GM21619 (cell line): ENCODE results near the gene ABCA3.

Experiments used
- ATAC-seq: cut with Tn5 transposase; IDR thresholded peaks from one replicate; pipeline ENCODE4 v1.9.1; 2021; ENCODE audit not compliant: unreplicated experiment

Gene ABCA3

DNA sequence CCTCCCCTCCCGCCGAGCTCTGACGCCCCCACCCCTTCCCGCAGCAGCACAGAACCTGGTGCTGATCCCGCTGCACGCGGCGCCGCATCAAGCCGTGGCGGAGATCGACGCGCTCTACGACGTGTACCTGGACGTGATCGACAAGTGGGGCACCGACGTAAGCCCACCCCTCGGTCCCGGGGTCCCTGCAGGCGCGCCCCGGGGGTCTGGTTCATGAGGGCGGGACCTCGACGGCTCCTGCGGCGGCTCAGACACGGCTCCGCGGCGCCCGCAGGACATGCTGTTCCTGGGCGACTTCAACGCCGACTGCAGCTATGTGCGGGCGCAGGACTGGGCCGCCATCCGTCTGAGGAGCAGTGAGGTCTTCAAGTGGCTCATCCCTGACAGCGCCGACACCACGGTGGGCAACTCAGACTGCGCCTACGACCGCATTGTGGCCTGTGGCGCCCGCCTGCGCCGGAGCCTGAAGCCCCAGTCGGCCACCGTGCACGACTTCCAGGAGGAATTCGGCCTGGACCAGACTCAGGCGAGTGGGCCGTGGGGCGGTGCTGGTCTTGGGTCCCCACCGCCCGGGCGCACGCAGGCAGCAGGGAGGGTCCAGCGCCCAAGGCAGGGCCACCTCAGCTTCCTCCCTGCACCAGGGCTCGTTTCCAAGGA, 102.9 kb downstream of the ABCA3 start:
- ATAC-seq, result no peak

DNA sequence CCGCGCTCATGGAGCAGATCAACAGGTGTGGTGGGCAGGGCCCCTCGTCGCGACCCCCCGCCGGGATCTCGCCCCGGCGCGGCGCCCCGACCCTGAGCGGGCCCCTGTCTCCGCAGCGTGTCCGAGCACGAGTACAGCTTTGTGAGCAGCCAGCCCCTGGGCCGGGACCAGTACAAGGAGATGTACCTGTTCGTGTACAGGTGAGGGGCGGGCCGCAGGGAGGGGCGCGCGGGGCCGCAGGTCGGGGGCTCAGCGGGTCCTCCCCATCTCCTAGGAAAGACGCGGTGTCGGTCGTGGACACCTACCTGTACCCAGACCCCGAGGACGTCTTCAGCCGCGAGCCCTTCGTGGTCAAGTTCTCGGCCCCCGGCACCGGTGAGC, 103.4 kb downstream of the ABCA3 start:
- ATAC-seq, result no peak

DNA sequence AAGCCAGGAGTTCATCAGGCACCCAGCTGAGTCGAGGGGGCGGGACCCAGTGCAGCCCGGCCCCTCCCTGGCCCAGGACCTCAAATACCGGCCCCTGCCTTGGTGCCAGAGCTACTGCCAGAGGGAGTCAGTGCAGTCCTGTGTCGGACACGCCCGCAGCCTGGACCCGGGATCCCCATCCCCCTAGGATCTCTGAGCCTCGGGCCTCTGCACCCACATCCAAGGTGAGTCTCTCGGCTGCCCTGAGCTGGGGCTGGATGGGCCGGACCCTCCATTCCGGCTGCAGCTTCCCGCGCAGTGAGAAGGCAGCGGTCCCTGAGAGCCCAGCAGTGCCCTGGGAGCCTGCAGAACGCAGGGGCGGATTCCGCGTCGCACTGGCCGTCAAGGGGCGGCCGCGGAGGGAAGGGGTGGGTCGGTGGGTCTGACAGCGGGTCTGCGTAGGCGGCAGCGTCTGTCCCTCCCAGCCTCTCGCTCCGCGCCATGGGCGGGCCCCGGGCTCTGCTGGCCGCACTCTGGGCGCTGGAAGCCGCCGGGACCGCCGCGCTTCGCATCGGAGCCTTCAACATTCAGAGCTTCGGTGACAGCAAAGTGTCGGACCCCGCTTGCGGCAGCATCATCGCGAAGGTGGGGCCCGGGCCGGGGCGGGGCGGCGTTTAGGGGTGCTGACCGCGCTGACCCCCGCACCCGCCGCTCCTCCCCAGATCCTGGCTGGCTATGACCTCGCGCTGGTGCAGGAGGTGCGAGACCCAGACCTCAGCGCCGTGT, 104.0 kb downstream of the ABCA3 start, which contains the start of gene DNASE1L2:
Gene DNASE1L2, plus strand, starts transcription at position 108 of the 765 bp plus-strand sequence. Its CDS starts 373 bp downstream, at position 481.
- no peak for ATAC-seq

DNA sequence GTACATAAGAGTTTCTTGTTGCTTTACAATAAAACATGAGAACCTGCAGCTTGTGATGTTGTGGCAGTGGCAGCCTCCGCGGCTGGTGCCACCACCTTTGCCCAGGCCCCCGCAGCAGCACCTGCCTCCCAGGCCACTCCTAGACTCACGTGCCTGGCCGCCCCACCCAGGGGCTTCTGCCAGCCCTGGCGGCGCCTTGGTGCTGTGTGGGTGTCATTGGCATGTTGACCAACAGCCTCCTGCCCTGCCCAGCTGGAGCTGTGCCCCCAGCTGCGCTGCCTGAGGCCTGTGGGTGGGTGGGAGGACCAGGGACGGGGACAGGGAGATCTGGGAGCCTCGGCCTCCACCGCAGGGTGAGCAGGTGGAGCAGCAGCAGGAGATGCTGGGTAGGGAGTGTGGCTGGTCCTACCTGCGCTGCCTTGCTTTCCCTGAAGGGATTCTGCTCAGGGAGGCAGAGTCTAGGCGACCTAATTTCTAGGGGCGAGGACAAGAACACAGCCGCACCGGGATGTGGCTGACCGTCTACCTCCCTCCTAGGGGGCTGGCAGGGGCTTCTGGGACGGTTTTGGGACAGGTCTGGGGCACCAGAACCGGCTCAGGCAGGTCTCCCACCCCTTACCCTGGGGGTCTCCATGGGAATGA, 104.7 kb downstream of the ABCA3 start:
- no peak for ATAC-seq

DNA sequence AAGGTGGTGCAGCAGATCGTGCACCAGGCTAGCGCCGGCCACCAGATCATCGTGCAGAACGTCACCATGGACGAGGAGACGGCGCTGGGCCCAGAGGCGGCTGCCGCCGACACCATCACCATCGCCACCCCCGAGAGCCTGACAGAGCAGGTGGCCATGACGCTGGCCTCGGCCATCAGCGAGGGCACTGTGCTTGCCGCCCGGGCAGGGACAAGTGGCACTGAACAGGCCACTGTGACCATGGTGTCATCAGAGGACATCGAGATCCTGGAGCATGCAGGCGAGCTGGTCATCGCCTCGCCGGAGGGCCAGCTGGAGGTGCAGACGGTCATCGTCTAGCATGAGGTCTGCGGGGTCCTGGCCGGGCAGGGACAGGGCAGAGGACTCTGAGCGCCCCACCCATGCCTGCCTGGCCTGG, 105.3 kb downstream of the ABCA3 start:
- ATAC-seq, result no peak

DNA sequence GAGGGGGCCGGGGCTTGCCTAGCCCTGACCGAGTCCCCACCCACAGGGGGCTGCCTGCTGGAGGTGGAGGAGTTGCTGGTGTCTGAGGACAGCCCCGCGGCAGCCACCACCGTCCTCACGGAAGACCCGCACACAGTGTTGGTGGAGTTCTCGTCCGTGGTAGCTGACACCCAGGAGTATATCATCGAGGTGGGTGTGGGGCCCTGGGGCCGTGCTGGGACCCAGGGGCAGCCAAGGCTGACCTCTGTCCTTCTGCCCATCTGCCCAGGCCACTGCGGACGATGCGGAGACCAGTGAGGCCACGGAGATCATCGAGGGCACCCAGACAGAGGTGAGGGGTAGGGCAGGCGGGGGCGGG, 105.7 kb downstream of the ABCA3 start:
- ATAC-seq, result no peak

DNA sequence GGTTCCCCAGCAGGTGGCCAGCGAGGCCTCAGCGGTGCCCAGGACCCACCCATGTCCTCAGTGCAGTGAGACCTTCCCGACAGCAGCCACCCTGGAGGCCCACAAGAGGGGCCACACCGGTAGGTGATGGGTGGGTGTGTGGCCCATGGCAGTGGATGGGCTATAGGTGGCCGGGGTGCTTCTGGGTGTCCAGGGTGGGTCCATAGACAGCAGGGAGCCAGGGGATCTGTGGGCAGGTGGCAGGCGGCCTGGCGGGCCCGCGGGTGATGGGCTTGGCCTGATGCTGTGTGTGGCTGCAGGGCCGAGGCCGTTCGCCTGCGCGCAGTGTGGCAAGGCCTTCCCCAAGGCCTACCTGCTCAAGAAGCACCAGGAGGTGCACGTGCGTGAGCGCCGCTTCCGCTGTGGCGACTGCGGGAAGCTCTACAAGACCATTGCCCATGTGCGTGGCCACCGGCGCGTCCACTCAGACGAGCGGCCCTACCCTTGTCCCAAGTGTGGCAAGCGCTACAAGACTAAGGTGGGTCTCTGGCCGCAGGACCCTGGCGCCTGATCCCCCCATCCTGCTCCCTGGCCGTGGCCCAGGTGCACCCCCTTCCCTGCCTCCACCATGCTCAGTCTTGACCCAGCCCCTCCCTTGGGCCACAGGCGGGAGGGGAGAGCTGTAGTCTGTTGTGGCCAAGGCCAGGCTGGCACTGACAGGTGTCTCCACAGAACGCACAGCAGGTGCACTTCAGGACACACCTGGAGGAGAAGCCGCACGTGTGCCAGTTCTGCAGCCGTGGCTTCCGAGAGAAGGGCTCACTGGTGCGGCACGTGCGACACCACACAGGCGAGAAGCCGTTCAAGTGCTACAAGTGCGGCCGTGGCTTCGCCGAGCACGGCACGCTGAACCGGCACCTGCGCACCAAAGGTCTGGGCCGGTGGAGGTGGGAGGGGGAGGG, 106.4 kb downstream of the ABCA3 start:
- no peak for ATAC-seq

DNA sequence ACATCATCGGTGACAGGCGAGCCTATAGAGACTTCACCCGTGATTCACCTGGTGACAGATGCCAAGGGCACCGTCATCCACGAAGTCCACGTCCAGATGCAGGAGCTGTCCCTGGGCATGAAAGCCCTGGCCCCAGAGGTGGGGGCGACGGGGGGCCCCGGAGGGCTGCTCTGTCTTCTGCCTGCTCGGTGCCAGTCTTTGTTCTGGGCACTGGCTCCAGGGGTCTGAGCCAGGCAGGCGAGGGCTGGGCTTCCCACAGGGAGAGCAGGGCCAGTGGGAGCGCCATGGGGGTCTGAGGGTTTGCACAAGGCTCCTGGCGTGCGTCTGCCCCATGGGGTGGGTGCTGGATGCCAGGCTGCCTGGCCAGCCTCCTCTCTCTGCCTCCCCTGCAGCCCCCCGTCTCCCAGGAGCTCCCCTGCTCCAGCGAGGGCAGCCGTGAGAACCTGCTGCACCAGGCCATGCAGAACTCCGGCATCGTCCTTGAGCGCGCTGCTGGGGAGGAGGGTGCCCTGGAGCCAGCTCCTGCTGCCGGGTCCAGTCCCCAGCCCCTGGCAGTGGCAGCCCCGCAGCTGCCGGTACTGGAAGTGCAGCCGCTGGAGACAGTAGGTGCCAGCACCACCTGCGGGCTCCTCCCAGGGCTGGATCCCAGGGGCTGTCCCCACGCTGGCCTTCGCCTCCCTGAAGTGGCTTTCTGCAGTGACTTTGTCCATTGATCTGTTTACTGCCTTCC, 107.3 kb downstream of the ABCA3 start:
- ATAC-seq, result no peak

DNA sequence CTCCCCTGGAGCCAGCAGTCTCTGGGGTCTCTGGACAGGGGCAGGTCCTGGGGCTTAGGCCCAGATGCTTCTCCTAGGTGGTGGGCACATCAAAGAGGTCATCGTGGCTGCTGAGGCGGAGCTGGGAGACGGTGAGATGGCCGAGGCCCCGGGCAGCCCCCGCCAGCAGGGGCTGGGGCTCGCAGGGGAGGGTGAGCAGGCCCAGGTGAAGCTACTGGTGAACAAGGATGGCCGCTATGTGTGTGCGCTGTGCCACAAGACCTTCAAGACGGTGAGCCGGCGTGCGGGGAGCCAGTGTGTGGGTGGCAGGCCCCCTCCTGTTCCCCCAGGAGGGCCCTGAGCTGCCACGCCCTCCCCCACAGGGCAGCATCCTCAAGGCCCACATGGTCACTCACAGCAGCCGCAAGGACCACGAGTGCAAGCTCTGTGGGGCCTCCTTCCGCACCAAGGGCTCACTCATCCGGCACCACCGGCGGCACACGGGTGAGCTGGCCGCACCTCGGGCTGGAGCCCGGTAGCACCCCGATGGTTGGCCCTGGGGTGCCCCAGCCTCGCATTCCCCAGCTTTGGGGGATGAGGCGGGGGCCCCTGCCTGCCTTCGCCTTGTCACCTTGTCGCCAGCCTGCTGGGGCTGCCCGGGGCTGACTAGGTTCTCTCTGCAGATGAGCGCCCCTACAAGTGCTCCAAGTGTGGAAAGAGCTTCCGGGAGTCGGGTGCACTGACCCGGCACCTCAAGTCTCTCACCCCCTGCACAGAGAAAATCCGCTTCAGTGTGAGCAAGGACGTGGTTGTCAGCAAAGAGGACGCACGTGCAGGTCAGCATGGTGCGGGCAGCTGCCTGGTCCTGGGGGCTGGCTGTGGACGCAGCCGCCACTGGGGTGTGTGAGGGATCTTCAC, 108.2 kb downstream of the ABCA3 start:
- ATAC-seq, result no peak

DNA sequence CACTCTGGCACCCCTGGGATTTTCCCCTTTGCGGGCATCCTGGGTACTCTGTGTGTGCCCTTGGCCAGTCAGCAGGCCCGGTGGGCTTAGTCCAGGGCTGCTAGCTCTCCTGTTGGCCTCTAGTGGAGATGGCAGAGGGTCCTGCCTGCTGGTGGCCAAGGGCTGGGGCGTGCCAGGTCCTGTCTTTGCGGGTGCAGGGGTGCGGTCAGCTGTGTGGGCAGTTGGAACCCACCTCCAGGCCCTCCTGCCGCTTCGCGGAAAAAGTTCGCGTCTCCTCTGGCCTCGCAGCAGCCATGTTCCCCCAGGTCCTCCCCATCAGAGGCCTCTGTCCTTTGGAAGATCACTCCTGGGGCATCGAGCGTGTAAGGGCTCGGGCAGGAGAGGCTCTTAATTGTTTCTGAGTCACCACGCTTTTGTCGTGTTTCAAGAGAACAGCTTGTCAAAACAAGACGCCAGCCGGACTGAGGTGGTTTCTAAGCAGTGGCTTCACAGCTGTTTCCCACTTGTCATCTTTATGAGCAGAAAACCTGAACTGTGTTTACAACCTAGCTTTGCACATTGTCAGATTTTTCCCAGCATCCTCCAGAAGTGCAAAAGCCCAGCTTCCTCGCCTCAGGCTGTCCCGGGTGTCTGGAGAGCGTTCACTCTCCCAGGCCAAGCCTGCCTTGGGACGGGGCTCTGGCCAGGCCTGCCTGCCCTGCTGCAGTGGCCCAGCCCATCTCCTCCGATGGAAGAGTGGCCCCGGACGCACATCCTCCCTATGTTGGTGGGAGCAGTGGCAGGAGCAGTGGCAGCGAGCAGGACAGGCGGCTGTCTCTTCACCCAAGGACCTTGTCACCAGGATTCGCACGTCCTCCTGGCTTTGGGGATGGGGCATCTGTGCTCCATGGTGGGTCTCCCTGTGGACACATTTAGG, 109.3 kb downstream of the ABCA3 start:
- no peak for ATAC-seq

DNA sequence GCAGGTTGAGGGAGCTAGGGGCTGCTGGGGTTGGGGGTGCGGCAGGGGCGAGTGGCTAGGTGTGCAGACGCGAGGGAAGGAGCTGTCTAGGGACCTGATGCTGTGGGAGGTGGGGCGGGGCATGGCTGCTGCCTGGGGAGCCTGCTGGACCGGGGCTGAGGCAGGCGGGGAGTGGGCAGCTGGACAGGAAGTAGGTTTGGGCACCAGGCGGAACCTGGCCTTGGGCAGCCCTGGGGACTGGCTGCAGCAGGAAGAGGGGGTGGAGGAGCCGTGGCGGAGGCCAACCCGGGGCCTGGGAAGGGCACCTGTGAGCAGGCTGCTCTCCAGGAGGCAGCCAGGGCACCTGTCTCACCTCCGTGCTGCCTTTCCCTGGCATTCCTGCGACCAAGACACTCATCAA, 110.2 kb downstream of the ABCA3 start:
- no peak for ATAC-seq

DNA sequence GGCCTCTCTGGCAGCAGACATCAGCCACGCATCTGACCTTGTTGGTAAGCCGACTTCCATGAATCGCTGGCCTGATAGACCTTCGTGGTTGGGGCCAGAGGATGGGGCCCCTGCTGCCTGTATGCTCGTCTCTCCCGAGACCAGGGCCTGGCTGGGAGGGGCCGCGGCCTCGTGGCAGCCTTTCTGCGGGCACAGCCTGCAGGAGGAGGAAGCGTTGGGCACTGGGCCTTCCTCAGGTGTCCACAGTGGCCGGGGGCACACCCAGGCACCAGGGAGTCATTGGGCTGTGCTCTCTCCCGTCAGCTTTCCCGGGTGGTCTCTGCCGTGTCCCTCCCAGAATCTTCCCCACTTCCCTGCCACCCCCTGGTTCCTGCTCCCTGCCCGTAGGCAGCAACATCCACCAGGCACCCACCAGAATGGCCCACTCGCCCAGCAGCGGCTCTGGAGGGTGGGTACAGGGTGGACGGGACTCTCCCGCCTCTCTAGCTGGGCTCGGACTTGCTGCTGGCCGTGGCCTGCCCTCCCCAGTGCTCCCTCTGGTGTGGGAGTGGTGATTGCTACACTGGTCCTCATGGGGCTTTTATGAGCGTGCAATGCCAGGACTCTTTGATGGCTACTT, 110.8 kb downstream of the ABCA3 start:
- no peak for ATAC-seq

DNA sequence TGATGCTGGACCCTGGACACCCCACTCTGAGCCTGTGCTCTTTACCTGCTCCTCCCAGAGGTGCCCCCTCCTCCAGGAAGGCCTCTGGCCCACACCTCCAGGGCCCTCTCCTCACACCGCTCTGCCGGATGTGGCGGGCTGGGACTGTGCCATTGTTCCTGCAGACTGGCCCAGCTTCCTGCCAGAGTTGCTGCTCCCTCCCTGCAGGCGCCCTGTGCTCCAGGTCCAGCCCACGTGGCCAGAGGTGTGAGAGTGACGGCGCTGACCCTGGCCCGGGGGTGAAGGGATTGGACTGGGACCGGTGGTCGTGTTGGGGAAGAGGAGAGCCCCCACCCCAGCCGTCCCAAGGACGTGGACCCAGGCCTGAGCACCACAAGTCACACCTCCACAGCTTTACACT, 111.4 kb downstream of the ABCA3 start:
- no peak for ATAC-seq

DNA sequence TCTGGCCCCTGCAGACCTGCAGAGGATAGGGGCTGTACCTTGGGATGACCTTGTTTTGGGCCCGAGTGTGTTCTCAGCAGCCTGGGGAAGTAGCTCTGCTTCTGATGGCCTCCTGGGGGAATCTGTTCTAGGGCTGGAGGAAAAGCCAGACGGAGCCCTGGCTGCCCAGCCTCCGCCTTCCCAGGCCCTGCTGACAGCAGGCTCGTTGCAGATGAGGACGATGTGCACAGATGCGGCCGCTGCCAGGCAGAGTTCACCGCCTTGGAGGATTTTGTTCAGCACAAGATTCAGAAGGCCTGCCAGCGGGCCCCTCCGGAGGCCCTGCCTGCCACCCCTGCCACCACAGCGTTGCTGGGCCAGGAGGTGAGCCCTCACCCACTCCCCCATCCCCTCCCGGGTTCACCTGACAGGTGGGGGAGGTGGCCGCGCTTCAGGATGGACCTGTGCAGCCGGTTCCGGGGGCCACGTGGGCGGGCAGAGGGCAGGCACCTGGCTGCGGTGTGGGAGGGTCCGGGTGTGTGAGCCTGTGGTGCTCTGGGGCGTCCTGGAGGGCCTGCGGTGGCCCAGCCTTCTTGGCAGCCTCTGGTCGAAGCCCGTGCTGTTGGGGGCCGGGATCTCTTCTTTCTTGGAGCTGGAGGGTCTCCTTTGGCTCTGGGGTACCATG, 112.2 kb downstream of the ABCA3 start:
- ATAC-seq, result no peak

DNA sequence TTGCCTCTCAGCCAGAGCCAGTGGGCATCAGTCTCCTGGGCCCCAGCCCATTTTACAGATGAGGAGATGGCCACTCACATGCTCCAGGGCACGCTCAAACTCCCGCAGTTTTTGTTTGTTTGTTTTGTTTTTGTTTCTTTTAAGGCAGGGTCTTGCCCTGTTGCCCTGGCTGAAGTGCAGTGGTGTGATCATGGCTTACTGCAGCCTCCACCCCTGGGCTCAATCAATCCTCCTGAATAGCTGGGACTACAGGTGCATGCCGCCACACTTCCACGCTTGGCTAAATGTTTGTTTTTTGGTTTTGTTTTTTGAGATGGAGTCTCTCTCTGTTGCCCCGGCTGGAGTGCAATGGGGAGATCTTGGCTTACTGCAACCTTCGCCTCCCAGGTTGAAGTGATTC, 113.6 kb downstream of the ABCA3 start:
- no peak for ATAC-seq

DNA sequence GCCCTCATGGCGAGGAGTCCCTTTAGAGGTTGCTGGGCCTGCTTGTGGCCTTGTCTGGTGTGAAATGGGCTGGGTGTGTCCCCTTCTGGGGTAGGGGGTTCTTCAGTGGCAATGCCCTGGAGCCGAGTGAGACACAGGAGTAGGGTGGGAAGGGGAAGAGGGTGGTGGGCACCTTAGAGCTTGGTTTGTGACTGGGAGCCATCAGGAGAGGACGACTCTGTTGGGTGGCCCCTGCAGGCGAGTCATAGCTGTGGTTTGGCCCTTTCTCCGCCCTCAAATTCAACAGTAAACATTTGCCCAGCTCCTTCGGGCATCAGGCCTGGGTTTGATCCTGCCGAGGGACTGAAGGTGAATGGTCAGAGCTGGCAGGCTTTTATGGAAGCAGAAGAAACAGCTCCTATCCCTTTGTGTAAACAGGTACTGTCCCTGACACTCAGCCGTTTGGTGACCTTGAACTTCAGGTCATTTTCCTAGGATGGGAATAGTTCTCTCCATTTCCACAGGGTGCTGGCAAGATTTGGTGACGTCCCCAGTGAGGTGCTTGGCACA, 114.2 kb downstream of the ABCA3 start:
- ATAC-seq, result no peak
